ENCODE data around the gene SMARCD2.

The SMARCD2 gene

GRCh38 chr17:63830904-63831491, 11.5 kb downstream of the SMARCD2 start:
- DNase-seq: no peak

GRCh38 chr17:63830278-63830677, 12.2 kb downstream of the SMARCD2 start:
- no peak for DNase-seq

GRCh38 chr17:63828936-63829335, 13.5 kb downstream of the SMARCD2 start:
- DNase-seq: no peak

GRCh38 chr17:63827801-63828221, 14.7 kb downstream of the SMARCD2 start:
- no peak for DNase-seq

GRCh38 chr17:63827002-63827800, 15.3 kb downstream of the SMARCD2 start, which contains the start of the genes FTSJ3 and PSMC5:
FTSJ3 (minus strand) TSS chr17:63827663; CDS start chr17:63826902, 761 bp downstream.
PSMC5 (plus strand) TSS chr17:63827431; CDS start chr17:63827491, 60 bp downstream.
- DNase-seq: peak; percentile 92

- DNase-seq: no peak
Observed at GRCh38 chr17:63826468-63827001, 15.9 kb downstream of the SMARCD2 start.

- DNase-seq: no peak
Observed at GRCh38 chr17:63824362-63824761, 18.1 kb downstream of the SMARCD2 start.

GRCh38 chr17:63823659-63824331, 18.7 kb downstream of the SMARCD2 start:
- DNase-seq: no peak

GRCh38 chr17:63822537-63822936, 19.9 kb downstream of the SMARCD2 start:
- no peak for DNase-seq

GRCh38 chr17:63821804-63822203, 20.7 kb downstream of the SMARCD2 start:
- DNase-seq: no peak

- no peak for DNase-seq
Observed at GRCh38 chr17:63820963-63821561, 21.4 kb downstream of the SMARCD2 start.

GRCh38 chr17:63819585-63820537, 22.6 kb downstream of the SMARCD2 start:
- no peak for DNase-seq

GRCh38 chr17:63819131-63819530, 23.4 kb downstream of the SMARCD2 start:
- no peak for DNase-seq

- no peak for DNase-seq
Observed at GRCh38 chr17:63817736-63818385, 24.6 kb downstream of the SMARCD2 start.

- no peak for DNase-seq
Observed at GRCh38 chr17:63816669-63817068, 25.8 kb downstream of the SMARCD2 start.

- no peak for DNase-seq
Observed at GRCh38 chr17:63816123-63816522, 26.4 kb downstream of the SMARCD2 start.

- no peak for DNase-seq
Observed at GRCh38 chr17:63809970-63810369, 32.5 kb downstream of the SMARCD2 start.

- DNase-seq: no peak
Observed at GRCh38 chr17:63805591-63805990, 36.9 kb downstream of the SMARCD2 start.

- no peak for DNase-seq
Observed at GRCh38 chr17:63804328-63804727, 38.2 kb downstream of the SMARCD2 start.

- no peak for DNase-seq
Observed at GRCh38 chr17:63800783-63801182, 41.7 kb downstream of the SMARCD2 start.

- no peak for DNase-seq
Observed at GRCh38 chr17:63798572-63799106, 43.8 kb downstream of the SMARCD2 start.
